ENCODE data around the gene UNC45B.

- TF ChIP-seq, protein P1, sequence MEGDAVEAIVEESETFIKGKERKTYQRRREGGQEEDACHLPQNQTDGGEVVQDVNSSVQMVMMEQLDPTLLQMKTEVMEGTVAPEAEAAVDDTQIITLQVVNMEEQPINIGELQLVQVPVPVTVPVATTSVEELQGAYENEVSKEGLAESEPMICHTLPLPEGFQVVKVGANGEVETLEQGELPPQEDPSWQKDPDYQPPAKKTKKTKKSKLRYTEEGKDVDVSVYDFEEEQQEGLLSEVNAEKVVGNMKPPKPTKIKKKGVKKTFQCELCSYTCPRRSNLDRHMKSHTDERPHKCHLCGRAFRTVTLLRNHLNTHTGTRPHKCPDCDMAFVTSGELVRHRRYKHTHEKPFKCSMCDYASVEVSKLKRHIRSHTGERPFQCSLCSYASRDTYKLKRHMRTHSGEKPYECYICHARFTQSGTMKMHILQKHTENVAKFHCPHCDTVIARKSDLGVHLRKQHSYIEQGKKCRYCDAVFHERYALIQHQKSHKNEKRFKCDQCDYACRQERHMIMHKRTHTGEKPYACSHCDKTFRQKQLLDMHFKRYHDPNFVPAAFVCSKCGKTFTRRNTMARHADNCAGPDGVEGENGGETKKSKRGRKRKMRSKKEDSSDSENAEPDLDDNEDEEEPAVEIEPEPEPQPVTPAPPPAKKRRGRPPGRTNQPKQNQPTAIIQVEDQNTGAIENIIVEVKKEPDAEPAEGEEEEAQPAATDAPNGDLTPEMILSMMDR (IDR thresholded peaks at IDR 0.05): no peak
- no peak for TF ChIP-seq FOXJ3 (CRISPR knock-in tag; IDR thresholded peaks at IDR 0.05)
- TF ChIP-seq TCF12 (IDR thresholded peaks at IDR 0.05): no peak
- no peak for TF ChIP-seq YY1 (IDR thresholded peaks at IDR 0.05; ENCODE audit: low read depth)
- no peak for TF ChIP-seq EP300 (IDR thresholded peaks at IDR 0.05; ENCODE audit: borderline replicate concordance in 1 of 2, low read depth in 1 of 2, low read length in 1 of 2)
- TF ChIP-seq SMC3 (IDR thresholded peaks at IDR 0.05; ENCODE audit: low read depth, low read length): no peak
- TF ChIP-seq, protein P2, sequence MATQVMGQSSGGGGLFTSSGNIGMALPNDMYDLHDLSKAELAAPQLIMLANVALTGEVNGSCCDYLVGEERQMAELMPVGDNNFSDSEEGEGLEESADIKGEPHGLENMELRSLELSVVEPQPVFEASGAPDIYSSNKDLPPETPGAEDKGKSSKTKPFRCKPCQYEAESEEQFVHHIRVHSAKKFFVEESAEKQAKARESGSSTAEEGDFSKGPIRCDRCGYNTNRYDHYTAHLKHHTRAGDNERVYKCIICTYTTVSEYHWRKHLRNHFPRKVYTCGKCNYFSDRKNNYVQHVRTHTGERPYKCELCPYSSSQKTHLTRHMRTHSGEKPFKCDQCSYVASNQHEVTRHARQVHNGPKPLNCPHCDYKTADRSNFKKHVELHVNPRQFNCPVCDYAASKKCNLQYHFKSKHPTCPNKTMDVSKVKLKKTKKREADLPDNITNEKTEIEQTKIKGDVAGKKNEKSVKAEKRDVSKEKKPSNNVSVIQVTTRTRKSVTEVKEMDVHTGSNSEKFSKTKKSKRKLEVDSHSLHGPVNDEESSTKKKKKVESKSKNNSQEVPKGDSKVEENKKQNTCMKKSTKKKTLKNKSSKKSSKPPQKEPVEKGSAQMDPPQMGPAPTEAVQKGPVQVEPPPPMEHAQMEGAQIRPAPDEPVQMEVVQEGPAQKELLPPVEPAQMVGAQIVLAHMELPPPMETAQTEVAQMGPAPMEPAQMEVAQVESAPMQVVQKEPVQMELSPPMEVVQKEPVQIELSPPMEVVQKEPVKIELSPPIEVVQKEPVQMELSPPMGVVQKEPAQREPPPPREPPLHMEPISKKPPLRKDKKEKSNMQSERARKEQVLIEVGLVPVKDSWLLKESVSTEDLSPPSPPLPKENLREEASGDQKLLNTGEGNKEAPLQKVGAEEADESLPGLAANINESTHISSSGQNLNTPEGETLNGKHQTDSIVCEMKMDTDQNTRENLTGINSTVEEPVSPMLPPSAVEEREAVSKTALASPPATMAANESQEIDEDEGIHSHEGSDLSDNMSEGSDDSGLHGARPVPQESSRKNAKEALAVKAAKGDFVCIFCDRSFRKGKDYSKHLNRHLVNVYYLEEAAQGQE (IDR thresholded peaks at IDR 0.05; ENCODE audit: low read depth, low read length): no peak
- TF ChIP-seq EZH2phosphoT487 (IDR thresholded peaks at IDR 0.05; ENCODE audit: borderline replicate concordance, low read depth): no peak
- TF ChIP-seq RAD21 (IDR thresholded peaks at IDR 0.05; ENCODE audit: low read length): no peak
Measured at GRCh38 chr17:35116845-35117244, 30.8 kb upstream of the UNC45B start.
